DND-41 (cell line): ENCODE measurements around the gene GNG12.
"Not testable (repeated sequence)": the region's sequence is repeated elsewhere in the genome, so short reads cannot be mapped to it uniquely, and the experiment has no call there.

Experiments
- ATAC-seq: fragments of 200-7000 bp; cut with Tn5 transposase; 3 replicates; pipeline ENCODE4 v1.9.1; 2021; ENCODE audit warnings: low read depth; ENCODE audit not compliant: insufficient read depth
- DNase-seq: peaks from one replicate; pipeline ENCODE4 v3.0.0-alpha.2; 2020
- H2AFZ ChIP-seq: 2 replicates; pipeline ENCODE4 v1.6.0; 2012; ENCODE audit warnings: low read depth, low read length
- H3K27ac ChIP-seq: 2 replicates; pipeline ENCODE4 v1.5.1; 2012; ENCODE audit warnings: low read length, inconsistent platforms
- H3K27me3 ChIP-seq: fragments of 200-600 bp; sonication (generic); 2 replicates; pipeline ENCODE4 v1.6.0; 2012; ENCODE audit warnings: low read length, mild to moderate bottlenecking, inconsistent platforms; ENCODE audit not compliant: insufficient read depth, poor library complexity
- H3K36me3 ChIP-seq: 2 replicates; pipeline ENCODE4 v1.5.1; 2012; ENCODE audit warnings: low read length, inconsistent platforms; ENCODE audit not compliant: insufficient read depth
- H3K4me1 ChIP-seq: 2 replicates; pipeline ENCODE4 v1.5.1; 2012; ENCODE audit warnings: mild to moderate bottlenecking, low read length; ENCODE audit not compliant: insufficient read depth
- H3K4me2 ChIP-seq: 2 replicates; pipeline ENCODE4 v1.6.0; 2012; ENCODE audit warnings: mild to moderate bottlenecking, moderate library complexity, low read length, inconsistent platforms; ENCODE audit not compliant: insufficient read depth
- H3K4me3 ChIP-seq, 2 experiments: fragments of 200-600 bp in 1 of 2; shearing (Covaris generic) in 1 of 2; 2 replicates each; pipeline ENCODE4 v1.5.1; 2012 to 2016; ENCODE audit warnings: inconsistent platforms in 2 of 2, low read length in 2 of 2, mild to moderate bottlenecking in 2 of 2, low read depth in 1 of 2, moderate library complexity in 1 of 2
- H3K79me2 ChIP-seq: 2 replicates; pipeline ENCODE4 v1.6.0; 2012; ENCODE audit warnings: low read length, inconsistent platforms; ENCODE audit not compliant: insufficient read depth
- H3K9ac ChIP-seq: 2 replicates; pipeline ENCODE4 v1.6.0; 2012; ENCODE audit warnings: low read depth, mild to moderate bottlenecking, inconsistent platforms, low read length, moderate library complexity
- H3K9me3 ChIP-seq: 2 replicates; pipeline ENCODE4 v1.5.1; 2012; ENCODE audit warnings: low read length, moderate library complexity, mild to moderate bottlenecking, inconsistent platforms; ENCODE audit not compliant: insufficient read depth, severe bottlenecking
- H4K20me1 ChIP-seq: 2 replicates; pipeline ENCODE4 v1.6.0; 2012; ENCODE audit warnings: low read length; ENCODE audit not compliant: insufficient read depth
- EZH2 ChIP-seq: IDR thresholded peaks from 3 replicates; pipeline ENCODE4 v1.6.1; 2012; ENCODE audit warnings: borderline replicate concordance, low read depth, mild to moderate bottlenecking, moderate library complexity, low read length, inconsistent platforms; ENCODE audit not compliant: severe bottlenecking
- TF ChIP-seq, protein P1 (sequence below): IDR thresholded peaks from 2 replicates; pipeline ENCODE4 v1.5.1; 2012; ENCODE audit warnings: borderline replicate concordance, low read length, moderate library complexity, mild to moderate bottlenecking; ENCODE audit not compliant: poor library complexity, severe bottlenecking; ENCODE audit errors: extremely low read depth

Gene GNG12

GRCh38 chr1:67668660-67669059 lies 164.6 kb downstream of the GNG12 start:
- no peak for TF ChIP-seq EZH2
- TF ChIP-seq, protein P1, sequence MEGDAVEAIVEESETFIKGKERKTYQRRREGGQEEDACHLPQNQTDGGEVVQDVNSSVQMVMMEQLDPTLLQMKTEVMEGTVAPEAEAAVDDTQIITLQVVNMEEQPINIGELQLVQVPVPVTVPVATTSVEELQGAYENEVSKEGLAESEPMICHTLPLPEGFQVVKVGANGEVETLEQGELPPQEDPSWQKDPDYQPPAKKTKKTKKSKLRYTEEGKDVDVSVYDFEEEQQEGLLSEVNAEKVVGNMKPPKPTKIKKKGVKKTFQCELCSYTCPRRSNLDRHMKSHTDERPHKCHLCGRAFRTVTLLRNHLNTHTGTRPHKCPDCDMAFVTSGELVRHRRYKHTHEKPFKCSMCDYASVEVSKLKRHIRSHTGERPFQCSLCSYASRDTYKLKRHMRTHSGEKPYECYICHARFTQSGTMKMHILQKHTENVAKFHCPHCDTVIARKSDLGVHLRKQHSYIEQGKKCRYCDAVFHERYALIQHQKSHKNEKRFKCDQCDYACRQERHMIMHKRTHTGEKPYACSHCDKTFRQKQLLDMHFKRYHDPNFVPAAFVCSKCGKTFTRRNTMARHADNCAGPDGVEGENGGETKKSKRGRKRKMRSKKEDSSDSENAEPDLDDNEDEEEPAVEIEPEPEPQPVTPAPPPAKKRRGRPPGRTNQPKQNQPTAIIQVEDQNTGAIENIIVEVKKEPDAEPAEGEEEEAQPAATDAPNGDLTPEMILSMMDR: no peak
- Histone ChIP-seq H3K4me2 (no peak overlapping the region), H3K36me3 (no peaks in the 10 kb centered on the region), H3K79me2 (no peaks in the 10 kb centered on the region), H3K4me1 (peaks cover 2% of the 10 kb centered on the region), H2AFZ (no peak overlapping the region), H3K9ac (no peak overlapping the region), H4K20me1 (no peaks in the 10 kb centered on the region), H3K27ac (no peak overlapping the region), H3K9me3 (no peaks in the 10 kb centered on the region), H3K4me3 (no peak overlapping the region), H3K27me3 (peaks cover 16% of the 10 kb centered on the region)
- DNase-seq (no peak), ATAC-seq (no peak)

DNA sequence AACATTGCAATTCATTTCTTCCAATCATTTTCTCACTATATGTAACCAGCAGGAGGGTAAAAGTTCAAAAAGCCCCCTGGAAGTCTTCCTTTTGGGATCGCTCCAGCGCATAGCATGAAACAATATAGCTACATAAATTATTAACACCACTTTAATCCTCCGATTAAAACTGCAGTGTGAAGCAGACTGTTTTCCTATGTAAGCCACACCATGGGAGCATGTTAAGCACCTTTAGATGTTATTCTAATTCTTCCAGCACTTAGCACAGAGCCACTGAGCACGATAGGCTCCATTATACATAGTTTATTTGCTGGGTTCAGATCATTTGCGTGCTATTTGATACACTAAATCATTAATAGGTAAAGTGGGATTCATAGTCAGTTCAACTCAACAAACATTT lies 166.6 kb downstream of the GNG12 start:
- Histone ChIP-seq H3K79me2 (no peaks in the 10 kb centered on the region), H3K4me1 (no peaks in the 10 kb centered on the region), H3K27ac (no peak overlapping the region), H3K9ac (no peak overlapping the region), H4K20me1 (no peaks in the 10 kb centered on the region), H2AFZ (no peak overlapping the region), H3K9me3 (no peaks in the 10 kb centered on the region), H3K4me2 (no peak overlapping the region), H3K4me3 (no peak overlapping the region), H3K36me3 (no peaks in the 10 kb centered on the region), H3K27me3 (peaks cover 20% of the 10 kb centered on the region)
- DNase-seq: no peak
- ATAC-seq: no peak
- TF ChIP-seq EZH2: no peak
- TF ChIP-seq, protein P1: no peak

DNA sequence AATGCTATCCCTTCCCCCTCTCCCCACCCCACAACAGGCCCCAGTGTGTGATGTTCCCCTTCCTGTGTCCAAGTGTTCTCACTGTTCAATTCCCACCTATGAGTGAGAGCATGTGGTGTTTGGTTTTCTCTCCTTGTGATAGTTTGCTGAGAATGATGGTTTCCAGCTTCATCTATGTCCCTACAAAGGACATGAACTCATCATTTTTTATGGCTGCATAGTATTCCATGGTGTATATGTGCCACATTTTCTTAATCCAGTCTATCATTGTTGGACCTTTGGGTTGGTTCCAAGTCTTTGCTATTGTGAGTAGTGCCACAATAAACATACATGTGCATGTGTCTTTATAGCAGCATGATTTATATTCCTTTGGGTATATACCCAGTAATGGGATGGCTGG lies 168.0 kb downstream of the GNG12 start:
- not testable (repeated sequence) for H3K4me1 ChIP-seq, H2AFZ ChIP-seq, H3K4me2 ChIP-seq, H3K27ac ChIP-seq, H3K79me2 ChIP-seq, H4K20me1 ChIP-seq, H3K36me3 ChIP-seq, ATAC-seq, H3K9ac ChIP-seq, H3K9me3 ChIP-seq, DNase-seq, H3K4me3 ChIP-seq
- H3K27me3 ChIP-seq: peaks cover 17% of the 10 kb centered on the region

DNA sequence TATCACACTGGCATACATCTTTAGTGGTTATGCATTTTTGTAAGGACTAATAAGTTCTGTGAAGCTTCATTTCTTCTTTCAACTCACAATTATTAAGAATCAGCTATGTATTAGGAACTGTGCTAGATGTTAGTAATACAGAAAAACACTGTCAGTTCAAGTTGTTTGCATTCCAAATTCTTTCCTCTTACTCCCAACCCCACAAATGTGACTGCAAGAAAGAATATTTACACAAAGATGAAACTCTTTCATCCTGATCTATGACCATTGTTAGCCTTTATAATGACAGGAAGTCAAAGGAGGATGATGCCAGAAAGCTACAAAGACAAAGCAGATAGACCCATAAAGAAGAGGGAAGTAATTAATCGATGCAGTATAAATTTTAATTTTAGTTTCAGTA lies 169.2 kb downstream of the GNG12 start:
- ATAC-seq (no peak), DNase-seq (no peak)
- H3K36me3 ChIP-seq: no peaks in the 10 kb centered on the region
- no peak overlapping the region for H3K4me2 ChIP-seq
- no peaks in the 10 kb centered on the region for H3K9me3 ChIP-seq
- no peaks in the 10 kb centered on the region for H3K4me1 ChIP-seq
- no peaks in the 10 kb centered on the region for H3K79me2 ChIP-seq
- no peak overlapping the region for H3K9ac ChIP-seq
- H3K27ac ChIP-seq: no peak overlapping the region
- H3K27me3 ChIP-seq: peaks cover 12% of the 10 kb centered on the region
- no peak overlapping the region for H2AFZ ChIP-seq
- H3K4me3 ChIP-seq: no peak overlapping the region
- TF ChIP-seq EZH2: no peak
- TF ChIP-seq, protein P1: no peak
- no peaks in the 10 kb centered on the region for H4K20me1 ChIP-seq
